HG02763 (cell line): ENCODE measurements around the gene MET.
A peak's percentile ranks its signal among the peaks of the same experiment; 100 is the strongest.
"Not testable (repeated sequence)": the region's sequence is repeated elsewhere in the genome, so short reads cannot be mapped to it uniquely, and the experiment has no call there.

Experiments
- ATAC-seq: cut with Tn5 transposase; IDR thresholded peaks from one replicate; pipeline ENCODE4 v1.9.1; 2021; ENCODE audit warnings: mild to moderate bottlenecking, moderate library complexity; ENCODE audit not compliant: unreplicated experiment

MET gene

GRCh38 chr7:116671681-116672595 is at the start of gene MET:
Gene MET (plus strand): TSS chr7:116672196. CDS start chr7:116699085, 26,889 bp downstream.
- peak; percentile 93 for ATAC-seq

DNA sequence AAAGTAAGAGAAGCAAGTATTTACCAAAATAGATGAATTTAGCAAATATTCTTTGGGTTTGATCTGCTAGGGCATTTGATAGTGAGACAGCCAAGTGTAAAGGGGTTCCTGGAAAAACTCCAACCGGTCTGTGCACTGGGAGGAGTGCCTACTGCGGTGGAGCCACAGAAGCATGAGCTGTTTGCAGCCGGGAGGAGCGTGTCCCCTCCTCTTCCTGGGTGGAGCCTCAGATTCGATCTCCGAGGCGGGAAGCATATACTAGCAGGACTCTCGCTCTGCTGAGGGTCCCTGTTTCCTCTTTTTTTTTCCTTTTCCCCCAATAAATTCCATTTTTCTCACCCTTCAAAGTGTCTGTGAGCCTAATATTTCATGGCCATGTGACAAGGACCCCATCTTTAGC is 45.1 kb upstream of the MET start:
- no peak for ATAC-seq

- no peak for ATAC-seq
These were observed 42.9 kb upstream of the MET start for GRCh38 chr7:116629051-116629463.

GRCh38 chr7:116630357-116630756 is 41.6 kb upstream of the MET start:
- ATAC-seq: peak; percentile 95

- ATAC-seq: peak; percentile 29
These were observed 40.9 kb upstream of the MET start for GRCh38 chr7:116630932-116631671.

GRCh38 chr7:116631676-116632075 is 40.3 kb upstream of the MET start:
- no peak for ATAC-seq

DNA sequence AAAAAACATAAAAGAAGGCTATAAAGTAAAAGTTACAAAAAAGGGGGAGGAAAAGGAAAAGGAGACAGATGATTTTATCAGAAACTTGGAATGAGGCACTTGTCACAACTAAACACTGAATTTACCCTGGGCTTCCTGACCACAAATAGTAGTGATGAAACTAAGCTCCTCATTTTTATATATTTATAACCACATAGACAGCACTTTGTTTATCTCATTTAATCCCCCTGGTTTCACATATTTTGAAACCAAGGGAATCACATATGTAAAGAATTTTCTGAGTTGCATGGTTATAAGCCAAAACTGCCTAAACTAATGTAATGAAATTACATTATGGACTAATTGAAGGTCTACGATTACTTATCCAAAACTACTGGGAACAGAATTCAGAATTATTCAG is 39.6 kb upstream of the MET start:
- no peak for ATAC-seq

DNA sequence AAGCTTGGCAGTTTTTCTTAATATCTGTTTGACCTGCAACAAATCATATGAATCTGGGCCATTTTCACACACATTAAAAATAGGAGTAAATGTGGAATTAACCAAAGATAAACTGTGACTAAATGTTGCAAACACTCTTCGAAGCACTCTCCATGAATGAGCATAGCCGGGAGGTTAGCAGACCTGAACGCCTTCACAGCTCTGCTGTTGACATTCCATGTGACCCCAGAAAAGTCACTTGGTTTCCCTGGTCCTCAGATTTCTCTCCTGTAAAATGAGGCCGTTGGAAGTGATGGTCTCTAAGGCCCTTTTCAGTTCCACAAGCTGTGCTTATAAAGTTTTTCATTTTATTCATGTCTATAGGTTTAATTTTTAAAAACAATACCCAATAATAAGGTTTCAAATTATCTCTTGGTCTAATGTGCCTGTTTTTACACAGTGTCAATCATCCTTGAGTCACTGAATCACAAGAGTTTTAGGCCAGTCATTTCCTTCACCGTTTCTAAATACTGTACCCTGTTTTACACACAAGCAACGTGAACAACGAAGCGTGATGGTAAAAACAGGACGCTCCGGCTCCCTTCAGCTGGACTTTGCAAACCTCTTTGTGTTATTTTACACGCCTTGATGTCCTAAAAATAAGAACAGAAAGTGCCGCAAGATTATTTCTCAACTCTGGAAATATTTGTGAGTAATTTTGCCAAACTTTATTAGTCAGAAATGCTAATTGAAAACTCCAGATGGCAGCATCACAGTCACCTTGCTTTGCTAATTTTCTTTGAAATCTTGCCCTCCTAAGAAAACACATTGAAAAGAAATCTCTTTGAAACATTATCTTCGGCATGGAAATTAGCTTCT is 38.6 kb upstream of the MET start:
- no peak for ATAC-seq

DNA sequence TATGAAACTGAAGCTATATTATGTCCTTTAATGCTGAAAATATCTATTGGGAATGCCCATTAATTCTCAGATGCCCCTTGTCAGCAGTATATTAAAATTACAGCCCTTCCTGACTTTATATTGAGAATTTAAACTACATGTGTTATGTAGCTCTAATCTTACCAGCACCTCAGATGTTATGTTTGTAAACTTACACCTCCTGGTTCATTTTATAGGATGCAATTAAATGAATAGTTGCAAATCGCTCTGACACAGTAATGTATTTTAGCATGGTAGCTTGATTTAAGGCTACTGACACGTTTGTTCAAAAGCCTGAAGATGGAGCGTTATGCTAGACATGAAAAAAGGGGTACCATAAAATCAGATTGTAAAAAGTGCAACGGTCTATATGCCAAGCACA is 35.0 kb upstream of the MET start:
- ATAC-seq: no peak

DNA sequence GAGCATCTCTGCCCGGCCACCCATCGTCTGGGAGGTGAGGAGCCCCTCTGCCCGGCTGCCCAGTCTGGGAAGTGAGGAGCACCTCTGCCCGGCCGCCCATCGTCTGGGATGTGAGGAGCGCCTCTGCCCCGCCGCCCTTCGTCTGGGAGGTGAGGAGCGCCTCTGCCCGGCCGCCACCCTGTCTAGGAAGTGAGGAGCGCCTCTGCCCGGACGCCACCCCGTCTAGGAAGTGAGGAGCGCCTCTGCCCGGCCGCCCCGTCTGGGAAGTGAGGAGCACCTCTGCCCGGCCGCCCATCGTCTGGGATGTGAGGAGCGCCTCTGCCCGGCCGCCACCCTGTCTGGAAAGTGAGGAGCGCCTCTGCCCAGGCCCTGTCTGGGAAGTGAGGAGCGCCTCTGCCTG is 33.4 kb upstream of the MET start:
- ATAC-seq: not testable (repeated sequence)

- ATAC-seq: no peak
These were observed 30.3 kb upstream of the MET start for GRCh38 chr7:116641551-116642153.

GRCh38 chr7:116643148-116643547 is 28.8 kb upstream of the MET start:
- ATAC-seq: not testable (repeated sequence)

GRCh38 chr7:116644628-116645027 is 27.4 kb upstream of the MET start:
- ATAC-seq: no peak

DNA sequence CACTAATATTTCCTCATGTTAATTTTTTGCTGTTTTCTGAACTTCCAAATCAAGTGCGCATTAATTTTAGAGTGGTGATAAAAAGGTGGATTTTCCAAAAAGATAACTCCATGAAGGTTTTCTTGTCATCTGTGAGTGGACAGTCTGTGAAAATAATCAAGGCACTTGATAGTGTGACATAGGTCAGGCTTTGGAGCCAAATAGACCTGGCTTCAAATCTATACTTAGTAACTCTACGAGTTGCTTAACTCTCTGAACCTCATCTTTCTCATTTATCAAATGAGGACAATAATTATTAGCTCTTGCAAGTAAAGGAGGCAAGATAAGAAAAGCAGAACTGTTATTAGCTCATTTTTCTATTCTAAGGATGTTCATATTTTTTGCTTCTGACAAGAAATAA is 24.7 kb upstream of the MET start:
- no peak for ATAC-seq

DNA sequence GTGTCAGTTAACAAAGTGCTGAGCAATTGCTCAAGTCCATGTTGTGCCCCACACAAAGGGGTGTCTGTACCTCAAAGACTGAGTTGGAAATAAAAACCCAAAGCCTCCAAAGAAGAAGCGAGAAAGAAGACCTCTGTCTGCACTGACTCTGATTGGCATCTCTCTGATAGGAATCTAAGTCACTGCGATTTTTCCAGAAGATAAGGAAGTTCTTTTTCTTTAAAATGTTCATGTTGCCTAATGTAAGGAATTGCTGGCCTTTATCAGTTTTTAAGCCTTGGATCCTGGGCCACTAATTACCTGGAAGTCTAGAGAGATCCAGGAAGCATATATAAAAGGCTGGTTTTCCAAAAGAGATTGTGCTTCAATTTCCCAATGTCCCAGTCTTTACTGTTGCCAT is 24.1 kb upstream of the MET start:
- no peak for ATAC-seq

DNA sequence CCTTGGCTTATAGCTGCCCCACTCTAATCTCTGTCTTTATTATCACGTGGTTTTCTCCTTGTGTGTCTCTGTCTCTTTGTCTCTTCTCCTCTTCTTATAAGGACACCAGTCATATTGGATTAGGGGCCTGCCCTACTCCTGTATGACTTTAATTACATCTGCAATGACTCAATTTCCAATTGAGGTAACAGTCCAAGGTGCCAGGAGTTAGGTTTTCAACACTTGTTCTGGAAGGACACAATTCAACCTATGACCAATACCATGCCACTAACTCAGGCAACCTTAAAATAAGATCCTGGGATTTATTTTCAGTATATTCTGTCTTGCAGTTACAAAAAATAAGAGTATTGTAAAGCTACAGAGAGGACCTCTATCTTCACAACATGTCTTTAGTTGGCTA is 21.6 kb upstream of the MET start:
- ATAC-seq: no peak

DNA sequence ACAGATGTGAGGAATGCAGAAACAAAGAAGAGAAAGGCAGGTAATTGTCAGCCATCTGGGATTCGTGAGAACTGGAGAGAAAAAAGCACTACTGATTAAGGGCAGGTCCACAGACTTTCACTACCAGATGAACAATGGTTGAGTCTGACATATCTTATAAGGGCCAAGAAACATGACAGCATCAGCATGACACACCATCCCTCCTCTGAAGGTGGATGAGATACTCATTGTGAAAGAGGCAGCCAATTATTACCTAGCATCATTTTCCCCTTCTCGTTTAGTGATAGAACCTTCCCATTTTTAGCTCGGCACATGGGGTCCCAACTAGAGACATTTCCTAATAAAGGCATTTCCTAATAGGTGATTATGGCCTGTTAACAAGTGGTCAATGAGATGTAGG is 19.2 kb upstream of the MET start:
- ATAC-seq: no peak

DNA sequence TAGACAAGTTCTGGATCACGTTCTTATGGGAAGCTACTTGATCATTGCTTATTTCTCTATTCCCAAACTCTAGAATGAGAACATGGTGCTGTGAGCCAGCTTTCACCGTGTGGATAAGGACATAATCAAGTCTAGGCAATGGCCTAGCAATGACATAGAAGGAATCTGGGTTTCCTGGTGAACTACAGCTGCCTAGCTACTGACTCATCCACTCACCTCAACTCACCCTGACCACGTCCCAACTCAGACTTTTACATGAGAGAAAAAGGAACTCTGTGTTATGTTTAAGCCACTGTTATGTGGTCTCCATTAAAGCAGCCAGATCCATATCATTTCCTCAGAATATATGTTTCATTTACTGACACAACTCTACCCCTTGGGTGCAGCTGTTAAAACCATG is 18.8 kb upstream of the MET start:
- no peak for ATAC-seq

DNA sequence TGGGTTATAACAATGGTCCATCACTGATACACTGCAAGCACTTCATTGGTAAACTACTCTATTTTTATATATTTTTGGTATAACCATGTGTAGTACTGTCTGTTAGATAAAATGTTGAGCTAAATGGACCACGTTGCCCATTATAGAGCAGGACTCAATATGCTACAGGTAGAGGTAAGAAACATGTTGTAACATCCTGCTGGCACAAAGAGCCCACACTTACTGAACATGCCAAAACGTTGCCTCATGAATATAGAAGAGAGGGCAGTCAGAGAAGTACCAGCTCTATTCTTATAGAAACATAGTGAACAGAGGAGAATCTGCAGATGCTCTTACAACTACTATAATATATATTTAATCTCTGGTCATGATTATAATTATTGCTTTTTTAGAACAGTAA is 18.4 kb upstream of the MET start:
- ATAC-seq: no peak

GRCh38 chr7:116659248-116659647 is 12.7 kb upstream of the MET start:
- not testable (repeated sequence) for ATAC-seq

GRCh38 chr7:116661865-116662264 is 10.1 kb upstream of the MET start:
- no peak for ATAC-seq
